CD4-positive, alpha-beta T cell (primary cell): Measurements from ENCODE around the gene CRTC1. TPM values are rescaled to one million over a fixed set of nuclear protein-coding genes. Genes with fewer than 3 reads are reported as not detected.
A peak's percentile ranks its signal among the peaks of the same experiment; 100 is the strongest.

ENCODE experiments used
- ATAC-seq: fragments of 200-7000 bp; cut with Tn5 transposase; one replicate; pipeline ENCODE4 v1.10.0; 2022; ENCODE audit warnings: mild to moderate bottlenecking; ENCODE audit not compliant: poor library complexity
- CTCF ChIA-PET: fragments of 350-600 bp; sonication (Branson Sonifier 250); formaldehyde crosslinking; loops from one replicate; lab custom pipeline; 2021; ENCODE audit warnings: antibody characterized with exemption, inconsistent platforms; lab: Charles Lee
- POLR2A ChIA-PET: fragments of 350-600 bp; sonication (Branson Sonifier 250); formaldehyde crosslinking; loops from one replicate; lab custom pipeline; 2021; ENCODE audit warnings: antibody characterized with exemption, inconsistent platforms; lab: Charles Lee
- DNase-seq, 14 experiments: peaks; one replicate each; pipeline ENCODE4 v3.0.0-alpha.2; 2013 to 2020; ENCODE audit warnings: mixed read lengths in 2 of 14
- H3K27ac ChIP-seq, 2 donors: one replicate each; pipeline versions ENCODE4 v1.5.1 to v1.7.0; 2013; ENCODE audit warnings: low read length in 2 of 2, low read depth in 1 of 2, mild to moderate bottlenecking in 1 of 2
- H3K27me3 ChIP-seq, 2 experiments: 1 replicate in 1 of 2; 2 replicates in 1 of 2; pipeline versions ENCODE4 v1.6.1 to v1.7.0; 2013; ENCODE audit warnings: low read length in 2 of 2, control low read depth in 1 of 2, mild to moderate bottlenecking in 1 of 2, moderate library complexity in 1 of 2; ENCODE audit not compliant: insufficient read depth in 2 of 2, control insufficient read depth in 1 of 2
- H3K36me3 ChIP-seq: one replicate; pipeline ENCODE4 v1.6.1; 2013; ENCODE audit warnings: low read length, control low read depth; ENCODE audit not compliant: insufficient read depth
- H3K4me1 ChIP-seq: one replicate; pipeline ENCODE4 v1.6.1; 2013; ENCODE audit warnings: low read length, control low read depth; ENCODE audit not compliant: insufficient read depth
- H3K4me3 ChIP-seq: one replicate; pipeline ENCODE4 v1.5.1; 2013; ENCODE audit warnings: mild to moderate bottlenecking, low read length, moderate library complexity
- H3K9me3 ChIP-seq, 2 experiments: 1 replicate in 1 of 2; 2 replicates in 1 of 2; pipeline versions ENCODE4 v1.6.1 to v1.7.0; 2013; ENCODE audit warnings: low read length in 2 of 2, mild to moderate bottlenecking in 2 of 2, control low read depth in 1 of 2, moderate library complexity in 1 of 2; ENCODE audit not compliant: control insufficient read depth in 1 of 2, insufficient read depth in 1 of 2
- H3K27ac Mint-ChIP-seq: one replicate; pipeline ENCODE4 v1.8.0; 2020; ENCODE audit warnings: mixed read lengths
- H3K27me3 Mint-ChIP-seq: one replicate; pipeline ENCODE4 v1.8.0; 2021; ENCODE audit warnings: mixed read lengths
- H3K36me3 Mint-ChIP-seq: one replicate; pipeline ENCODE4 v1.8.0; 2021; ENCODE audit warnings: low read depth, mixed read lengths
- H3K4me1 Mint-ChIP-seq: one replicate; pipeline ENCODE4 v1.8.0; 2021; ENCODE audit warnings: low read depth, mixed read lengths
- H3K4me3 Mint-ChIP-seq: one replicate; pipeline ENCODE4 v1.8.0; 2020; ENCODE audit warnings: mild to moderate bottlenecking, mixed read lengths
- H3K9me3 Mint-ChIP-seq: one replicate; pipeline ENCODE4 v1.8.0; 2020; ENCODE audit warnings: mixed read lengths
- CTCF ChIP-seq: fragments of 200-600 bp; IDR thresholded peaks from one replicate; pipeline ENCODE4 v1.8.0; 2022; ENCODE audit warnings: antibody characterized with exemption, mild to moderate bottlenecking
- intact Hi-C, 2 experiments: fragments of 100-400 bp; cut with DNase I in 1 of 2; cut with micrococcal nuclease in 1 of 2; formaldehyde crosslinking; loops; one replicate each; pipeline versions ENCODE4 v1.15.1 to v1.9.0; 2023 to 2025; cut with DNase I, micrococcal nuclease
- total RNA-seq, 174 experiments: library from RNA in 2 of 174; stranded (reverse) in 2 of 174; gene quantifications; one replicate each; pipeline ENCODE4 v1.2.3 and lab custom pipeline; 2021 to 2026

Gene CRTC1
- total RNA-seq, 2 experiments from 2014 or later, result 11.8 to 12.2 TPM

GRCh38 chr19:18637673-18638630, 45.5 kb upstream of the CRTC1 start:
- peak overlapping the region; percentile 81 for H3K4me3 ChIP-seq
- no peak for TF ChIP-seq CTCF
- H3K9me3 Mint-ChIP-seq, result no peaks in the 10 kb centered on the region
- no peaks in the 10 kb centered on the region for H3K36me3 Mint-ChIP-seq
- intact Hi-C loops, result loop anchor here (1.0 to 5.0 kb wide), 6 partner anchors 43 to 499 kb away; partner anchors contain the start of genes REX1BD (in 1 of the 2), TMEM161A (in 1 of the 2), UBA52 (in 1 of the 2) and UPF1 (in 1 of the 2)
- H3K27ac Mint-ChIP-seq, result peak overlapping the region; percentile 83
- ChIA-PET CTCF (no interaction called here), POLR2A (interaction anchor here (1.0 kb wide), 1 partner anchor 49 kb away, joined by 4 read pairs; the partner anchor contains the start of gene REX1BD)
- H3K4me3 Mint-ChIP-seq, result peak overlapping the region; percentile 91
- H3K36me3 ChIP-seq, result no peaks in the 10 kb centered on the region
- peaks cover 34% of the 10 kb centered on the region for H3K4me1 ChIP-seq
- DNase-seq (peak in 1 of 14 experiments; percentile 24), ATAC-seq (no peak)
- no peaks in the 10 kb centered on the region for H3K9me3 ChIP-seq
- peak overlapping the region; percentile 72 to 84 for H3K27ac ChIP-seq
- H3K27me3 ChIP-seq, result no peaks in the 10 kb centered on the region
- peaks cover 35% of the 10 kb centered on the region for H3K4me1 Mint-ChIP-seq
- no peaks in the 10 kb centered on the region for H3K27me3 Mint-ChIP-seq

DNA sequence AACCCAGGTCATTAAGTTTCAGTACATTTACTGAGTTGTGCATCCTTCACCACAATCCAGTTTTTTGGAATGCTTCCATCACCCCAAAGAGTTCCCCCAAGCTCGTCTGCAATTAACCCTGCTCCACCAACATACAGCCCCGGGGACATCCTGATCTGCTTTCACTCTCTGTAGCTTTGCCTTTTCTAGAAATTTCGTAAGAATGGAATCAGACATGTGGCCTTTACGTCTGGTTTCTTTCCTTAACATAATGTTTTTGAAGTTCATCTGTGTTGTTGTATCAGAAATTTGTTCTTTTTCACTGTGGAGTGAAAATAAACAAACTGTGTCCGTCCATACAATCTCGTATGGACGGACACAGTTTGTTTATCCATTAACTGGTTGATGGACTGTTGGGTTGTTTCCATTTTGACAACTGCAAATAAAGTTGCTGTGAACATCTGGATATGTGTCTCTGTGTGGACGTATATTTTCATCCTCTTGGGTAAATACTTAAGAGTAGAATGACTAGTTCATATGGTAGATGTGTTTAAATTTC, 43.7 kb upstream of the CRTC1 start:
- TF ChIP-seq CTCF, result no peak
- Mint-ChIP-seq H3K36me3 (no peaks in the 10 kb centered on the region), H3K27ac (no peak overlapping the region), H3K4me1 (peaks cover 42% of the 10 kb centered on the region), H3K4me3 (peak overlapping the region; percentile 17), H3K27me3 (no peaks in the 10 kb centered on the region), H3K9me3 (no peaks in the 10 kb centered on the region)
- H3K4me1 ChIP-seq, result peaks cover 35% of the 10 kb centered on the region
- H3K9me3 ChIP-seq, result no peaks in the 10 kb centered on the region
- ChIA-PET CTCF (interaction anchor here (0.8 kb wide), 1 partner anchor 189 kb away, joined by 4 read pairs; no protein-coding TSS in a partner anchor), POLR2A (interaction anchor here (0.9 kb wide), 1 partner anchor 95 kb away, joined by 3 read pairs; no protein-coding TSS in a partner anchor)
- no peaks in the 10 kb centered on the region for H3K27me3 ChIP-seq
- no peak for ATAC-seq
- intact Hi-C loops, result loop anchor here in 1 of 2 experiments (5.0 kb wide), 3 partner anchors 63 to 498 kb away; partner anchors contain the start of genes TMEM161A and UPF1
- H3K4me3 ChIP-seq, result no peak overlapping the region
- DNase-seq, result no peak
- H3K36me3 ChIP-seq, result no peaks in the 10 kb centered on the region
- no peak overlapping the region for H3K27ac ChIP-seq

DNA sequence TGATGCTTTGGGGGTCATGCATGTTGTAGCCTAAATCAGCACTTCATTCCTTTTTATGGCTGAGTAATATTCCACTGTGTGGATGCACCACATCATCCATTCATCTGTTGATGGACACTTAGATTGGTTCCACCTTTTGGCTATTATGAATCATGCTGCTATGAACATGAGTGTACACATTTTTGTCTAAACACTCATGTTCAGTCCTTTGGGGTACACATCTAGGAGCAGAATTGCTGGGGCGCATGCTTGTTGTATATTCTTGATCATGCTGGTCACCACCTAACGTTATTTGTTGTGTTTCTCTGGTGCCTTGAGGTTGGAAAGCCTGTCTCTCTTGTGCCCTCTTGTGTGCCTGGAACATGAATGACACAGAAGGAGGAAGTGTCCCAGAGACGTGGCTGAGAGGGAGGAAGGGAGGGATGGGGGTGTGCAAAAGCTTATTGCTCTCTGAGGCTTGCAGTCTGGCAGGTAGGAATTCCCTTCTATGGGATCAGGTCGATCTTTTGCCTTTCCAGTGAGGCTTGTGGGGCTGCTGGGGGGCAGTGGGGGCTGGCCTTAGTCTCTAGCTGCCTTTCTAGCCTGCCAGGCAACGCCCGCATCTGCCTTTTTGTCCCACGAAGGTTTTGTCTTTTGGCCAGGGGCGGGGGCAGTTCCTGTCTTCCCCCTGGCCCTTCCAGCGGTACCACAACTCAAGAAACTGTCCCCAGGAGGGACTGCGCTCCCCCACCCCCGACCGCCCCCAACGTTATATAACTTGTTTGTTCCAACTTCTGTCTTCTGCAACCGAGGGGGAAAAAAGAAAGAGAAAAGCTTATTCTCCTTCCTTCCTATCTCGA, 39.1 kb upstream of the CRTC1 start:
- intact Hi-C loops, result no loop called here
- POLR2A ChIA-PET, result no interaction called here
- Mint-ChIP-seq H3K4me1 (peaks cover 19% of the 10 kb centered on the region), H3K27me3 (no peaks in the 10 kb centered on the region), H3K36me3 (no peaks in the 10 kb centered on the region), H3K4me3 (no peak overlapping the region), H3K9me3 (no peaks in the 10 kb centered on the region), H3K27ac (no peak overlapping the region)
- H3K4me3 ChIP-seq, result no peak overlapping the region
- no peak for TF ChIP-seq CTCF
- no peaks in the 10 kb centered on the region for H3K9me3 ChIP-seq
- DNase-seq (peak in 1 of 14 experiments; percentile 36), ATAC-seq (no peak)
- H3K27ac ChIP-seq, result no peak overlapping the region
- CTCF ChIA-PET, result no interaction called here
- H3K27me3 ChIP-seq, result no peaks in the 10 kb centered on the region
- peaks cover 10% of the 10 kb centered on the region for H3K4me1 ChIP-seq
- peaks cover 3% of the 10 kb centered on the region for H3K36me3 ChIP-seq
